PC-9 (cell line): ENCODE results near the gene ERAP2.
"Not testable (repeated sequence)": the region's sequence is repeated elsewhere in the genome, so short reads cannot be mapped to it uniquely, and the experiment has no call there.

Experiments
- CTCF ChIP-seq: fragments of 200-600 bp; sonication (generic); conservative IDR thresholded peaks from 2 replicates; pipeline ENCODE4 v1.6.1; 2017; ENCODE audit warnings: mixed run types, antibody characterized with exemption, mild to moderate bottlenecking, moderate library complexity
- EZH2 ChIP-seq: fragments of 200-600 bp; sonication (generic); IDR thresholded peaks from 2 replicates; pipeline ENCODE4 v1.8.0; 2017; ENCODE audit warnings: antibody characterized with exemption, low read depth

- TF ChIP-seq CTCF, EZH2: not testable (repeated sequence)
These were observed 34.4 kb upstream of the ERAP2 start for GRCh38 chr5:96841931-96842330.
